ENCODE data around the gene C11orf52.
"Not testable (repeated sequence)": the region's sequence is repeated elsewhere in the genome, so short reads cannot be mapped to it uniquely, and the experiment has no call there.

The C11orf52 gene

GRCh38 chr11:111878849-111879636 is 39.7 kb upstream of the C11orf52 start, which contains the start of the genes CFAP68 and FDXACB1:
CFAP68 (plus strand) TSS chr11:111879541; CDS start chr11:111879561, 20 bp downstream.
FDXACB1 (minus strand) TSS chr11:111879165; CDS start chr11:111879132, 33 bp downstream.
- DNase-seq (ENCODE audit: low spot score): peak; percentile 92
- peak; percentile 70 for TF ChIP-seq CTCF (IDR thresholded peaks at IDR 0.05; ENCODE audit: extremely low read depth, missing control alignments)

- DNase-seq (ENCODE audit: low spot score): no peak
These were observed 39.1 kb upstream of the C11orf52 start for GRCh38 chr11:111879637-111879960.

GRCh38 chr11:111882202-111882601 is 36.5 kb upstream of the C11orf52 start:
- no peak for DNase-seq (ENCODE audit: low spot score)
- TF ChIP-seq CTCF (IDR thresholded peaks at IDR 0.05; ENCODE audit: extremely low read depth, missing control alignments): no peak

More at GRCh38 chr11:111879637-111879960, 39.1 kb upstream of the C11orf52 start:
- TF ChIP-seq CTCF (IDR thresholded peaks at IDR 0.05; ENCODE audit: extremely low read depth, missing control alignments): no peak

- not testable (repeated sequence) for DNase-seq (ENCODE audit: low spot score)
These were observed 33.7 kb upstream of the C11orf52 start for GRCh38 chr11:111885053-111885452.

GRCh38 chr11:111886032-111886431 is 32.7 kb upstream of the C11orf52 start:
- no peak for DNase-seq (ENCODE audit: low spot score)
- no peak for TF ChIP-seq CTCF (IDR thresholded peaks at IDR 0.05; ENCODE audit: extremely low read depth, missing control alignments)

DNA sequence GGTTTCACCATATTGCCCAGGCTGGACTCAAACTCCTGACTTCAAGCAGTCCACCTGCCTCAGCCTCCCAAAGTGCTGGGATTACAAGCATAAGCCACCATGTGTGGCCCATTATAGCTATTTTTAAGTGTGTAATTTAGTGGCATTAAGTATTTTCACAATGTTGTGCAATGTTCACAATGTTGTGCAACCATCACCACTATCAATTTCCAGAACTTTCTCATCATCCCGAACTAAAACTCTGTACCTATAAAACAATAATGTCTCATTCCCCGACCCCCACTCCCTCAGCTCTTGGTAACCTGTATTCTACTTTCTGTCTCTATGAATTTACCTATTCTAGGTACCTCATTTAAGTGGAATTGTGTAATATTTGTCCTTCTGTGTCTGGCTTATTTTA is 31.9 kb upstream of the C11orf52 start:
- DNase-seq (ENCODE audit: low spot score): no peak
- no peak for TF ChIP-seq CTCF (IDR thresholded peaks at IDR 0.05; ENCODE audit: extremely low read depth, missing control alignments)

DNA sequence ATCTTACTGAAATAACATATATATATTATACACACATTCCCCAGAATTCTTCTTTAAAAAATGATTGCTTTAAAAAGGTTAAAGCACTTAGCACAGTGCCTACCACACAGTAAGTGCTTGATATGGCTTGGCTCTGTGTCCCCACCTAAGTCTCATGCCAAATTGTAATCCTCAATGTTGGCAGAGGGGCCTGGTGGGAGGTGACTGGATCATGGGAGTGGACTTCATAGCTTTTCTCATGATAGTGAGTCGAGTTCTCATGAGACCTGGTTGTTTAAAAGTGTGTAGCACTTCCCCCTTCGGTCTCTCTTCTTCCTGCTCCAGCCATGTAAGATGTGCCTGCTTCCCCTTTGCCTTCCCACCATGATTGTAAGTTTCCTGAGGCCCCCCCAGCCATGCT is 13.3 kb upstream of the C11orf52 start:
- no peak for DNase-seq (ENCODE audit: low spot score)

More for the DNA sequence above, 13.3 kb upstream of the C11orf52 start:
- no peak for TF ChIP-seq CTCF (IDR thresholded peaks at IDR 0.05; ENCODE audit: extremely low read depth, missing control alignments)

Data from GM20000 (cell line).